SIG-M5 treated with dmso at 0.1 percent for 504 hours (cell line): ENCODE results near the gene RAB3C.
"Not testable (repeated sequence)": the region's sequence is repeated elsewhere in the genome, so short reads cannot be mapped to it uniquely, and the experiment has no call there.

Experiments used
- DNase-seq: peaks from one replicate; lab custom pipeline; 2025; ENCODE audit not compliant: unreplicated experiment; lab: John Stamatoyannopoulos, UW

The RAB3C gene, protein sequence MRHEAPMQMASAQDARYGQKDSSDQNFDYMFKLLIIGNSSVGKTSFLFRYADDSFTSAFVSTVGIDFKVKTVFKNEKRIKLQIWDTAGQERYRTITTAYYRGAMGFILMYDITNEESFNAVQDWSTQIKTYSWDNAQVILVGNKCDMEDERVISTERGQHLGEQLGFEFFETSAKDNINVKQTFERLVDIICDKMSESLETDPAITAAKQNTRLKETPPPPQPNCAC

GRCh38 chr5:58582803-58583491 lies at the start of gene RAB3C:
Gene RAB3C (plus strand): TSS chr5:58583075. CDS start chr5:58583209, 134 bp downstream.
- peak; percentile 97 for DNase-seq

DNA sequence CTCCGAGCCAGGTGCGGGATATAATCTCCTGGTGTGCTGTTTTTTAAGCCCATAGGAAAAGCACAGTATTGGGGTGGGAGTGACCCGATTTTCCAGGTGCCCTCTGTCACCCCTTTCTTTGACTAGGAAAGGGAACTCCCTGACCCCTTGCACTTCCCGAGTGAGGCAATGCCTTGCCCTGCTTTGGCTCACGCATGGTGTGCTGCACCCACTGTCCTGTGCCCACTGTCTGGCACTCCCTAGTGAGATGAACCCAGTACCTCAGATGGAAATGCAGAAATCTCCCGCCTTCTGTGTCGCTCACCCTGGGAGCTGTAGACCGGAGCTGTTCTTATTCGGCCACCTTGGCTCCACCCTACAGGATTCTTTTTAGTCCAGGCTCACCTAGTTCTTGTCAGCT lies 40.9 kb upstream of the RAB3C start:
- not testable (repeated sequence) for DNase-seq

GRCh38 chr5:58542709-58543108 lies 40.2 kb upstream of the RAB3C start:
- DNase-seq, result peak; percentile 2

GRCh38 chr5:58543723-58544122 lies 39.2 kb upstream of the RAB3C start:
- DNase-seq, result no peak

DNA sequence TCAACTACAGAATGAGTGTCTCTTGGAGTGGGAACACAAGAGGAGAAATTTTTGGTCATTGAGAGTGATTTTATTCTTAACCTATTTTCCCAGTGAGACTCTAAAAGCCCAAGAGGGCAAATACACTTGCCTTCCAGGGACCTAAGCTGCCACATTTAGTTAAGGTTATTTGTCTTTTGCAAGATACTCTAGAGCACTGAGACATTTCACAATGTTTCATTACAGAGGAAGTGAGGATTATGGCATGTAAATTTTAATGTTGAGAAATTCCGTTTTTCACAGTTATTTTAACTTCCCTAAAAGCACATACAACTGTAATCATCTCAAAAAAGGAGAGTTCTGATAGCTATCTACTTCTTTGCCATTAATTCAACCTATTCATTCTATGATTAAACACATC lies 38.7 kb upstream of the RAB3C start:
- DNase-seq, result peak; percentile 98

DNA sequence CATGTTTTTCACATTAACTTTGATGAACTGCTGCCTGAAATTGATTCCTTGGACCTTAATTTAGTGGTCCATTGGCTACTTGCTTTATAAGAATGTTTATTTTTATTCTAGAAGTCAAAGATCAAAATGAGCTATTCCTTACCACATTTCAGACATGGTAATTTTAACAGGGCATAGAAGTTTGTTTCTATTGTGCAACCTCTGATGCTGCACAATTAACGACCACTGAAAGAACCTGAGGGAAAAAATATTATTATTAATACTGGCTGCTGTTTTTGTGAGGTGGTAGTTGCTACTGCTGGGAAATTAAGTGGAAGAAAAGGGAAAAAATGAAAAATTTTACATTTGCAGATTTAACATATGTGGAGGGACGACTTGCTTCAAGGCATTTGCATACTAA lies 37.9 kb upstream of the RAB3C start:
- DNase-seq, result peak; percentile 73

GRCh38 chr5:58545912-58546311 lies 37.0 kb upstream of the RAB3C start:
- peak; percentile 88 for DNase-seq

- DNase-seq, result no peak
Measured at GRCh38 chr5:58548068-58548467, 34.8 kb upstream of the RAB3C start.

GRCh38 chr5:58551492-58551891 lies 31.4 kb upstream of the RAB3C start:
- peak; percentile 21 for DNase-seq

- DNase-seq, result not testable (repeated sequence)
Measured at GRCh38 chr5:58557665-58558338, 25.1 kb upstream of the RAB3C start.

- DNase-seq, result not testable (repeated sequence)
Measured at GRCh38 chr5:58563016-58563700, 19.7 kb upstream of the RAB3C start.

GRCh38 chr5:58564043-58564832 lies 18.6 kb upstream of the RAB3C start:
- not testable (repeated sequence) for DNase-seq

GRCh38 chr5:58565033-58565432 lies 17.8 kb upstream of the RAB3C start:
- no peak for DNase-seq

- no peak for DNase-seq
Measured at GRCh38 chr5:58571501-58571900, 11.4 kb upstream of the RAB3C start.

GRCh38 chr5:58572973-58573372 lies 9.9 kb upstream of the RAB3C start:
- not testable (repeated sequence) for DNase-seq

DNA sequence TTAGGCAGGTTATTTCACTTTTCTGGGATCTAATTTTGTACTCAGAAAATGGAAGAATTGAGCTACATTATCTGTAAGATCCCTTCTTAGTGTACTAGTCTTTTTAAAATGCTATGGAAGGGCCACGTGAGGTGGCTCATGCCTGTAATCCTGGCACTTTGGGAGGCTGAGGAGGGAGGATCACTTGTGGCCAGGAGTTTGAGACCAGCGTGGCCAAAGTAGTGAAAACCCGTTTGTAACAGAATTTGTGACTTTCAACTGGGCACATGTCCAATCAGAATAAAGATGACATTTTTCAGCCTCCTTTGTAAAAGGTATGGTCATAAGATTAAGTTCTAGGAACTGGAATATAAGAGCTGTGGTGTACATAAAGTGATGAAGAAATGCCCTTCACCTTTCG lies 3.1 kb upstream of the RAB3C start:
- DNase-seq, result no peak

- DNase-seq, result no peak
Measured at GRCh38 chr5:58582019-58582802, 664 bp upstream of the RAB3C start.

GRCh38 chr5:58595952-58596351 lies 13.1 kb downstream of the RAB3C start:
- DNase-seq, result no peak

DNA sequence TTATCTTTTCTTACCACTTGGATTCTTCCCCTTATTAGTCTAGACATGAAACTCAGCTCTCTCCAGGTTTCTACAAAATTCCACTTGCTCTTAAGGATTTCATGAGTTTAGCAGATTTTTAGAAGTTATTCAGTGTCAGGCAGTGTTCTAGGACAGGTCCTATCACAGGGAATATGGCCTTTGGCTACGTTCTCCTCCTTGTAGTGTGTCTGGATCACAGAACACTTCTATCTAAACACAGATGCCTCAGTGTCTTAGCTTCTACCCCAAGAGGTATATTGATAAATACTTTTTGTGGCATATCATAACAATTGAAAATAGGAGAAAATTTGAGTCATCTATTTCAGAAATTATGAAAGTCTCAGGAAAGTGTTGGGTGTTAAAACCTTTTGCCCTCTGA lies 15.6 kb downstream of the RAB3C start:
- DNase-seq, result no peak

- no peak for DNase-seq
Measured at GRCh38 chr5:58599217-58599616, 16.3 kb downstream of the RAB3C start.
